Type B pancreatic cell (in vitro differentiated cells): ENCODE measurements around the gene GPNMB. TPM values are rescaled to one million over a fixed set of nuclear protein-coding genes. Genes with fewer than 3 reads are reported as not detected.
A peak's percentile ranks its signal among the peaks of the same experiment; 100 is the strongest.

Experiments
- DNase-seq: peaks from one replicate; pipeline ENCODE4 v3.0.0; 2021; ENCODE audit warnings: mixed read lengths; ENCODE audit not compliant: unreplicated experiment; ENCODE audit errors: extremely low spot score
- H3K27ac Mint-ChIP-seq: 2 replicates; pipeline ENCODE4 v1.8.0; 2021; ENCODE audit warnings: mild to moderate bottlenecking, mixed read lengths
- H3K27me3 Mint-ChIP-seq: 2 replicates; pipeline ENCODE4 v1.8.0; 2021; ENCODE audit warnings: mixed read lengths
- H3K36me3 Mint-ChIP-seq: 2 replicates; pipeline ENCODE4 v1.8.0; 2021; ENCODE audit warnings: mixed read lengths
- H3K4me1 Mint-ChIP-seq: one replicate; pipeline ENCODE4 v1.8.0; 2021; ENCODE audit warnings: mixed read lengths; ENCODE audit not compliant: unreplicated experiment
- H3K4me3 Mint-ChIP-seq: 2 replicates; pipeline ENCODE4 v1.8.0; 2021; ENCODE audit warnings: mild to moderate bottlenecking, mixed read lengths
- H3K9me3 Mint-ChIP-seq: 2 replicates; pipeline ENCODE4 v1.8.0; 2021; ENCODE audit warnings: mixed read lengths
- CTCF ChIP-seq: fragments of 200-600 bp; sonication (generic); conservative IDR thresholded peaks from 2 replicates; pipeline ENCODE4 v1.5.0; 2021; ENCODE audit warnings: antibody characterized with exemption, mild to moderate bottlenecking
- total RNA-seq: library from RNA; stranded (reverse); gene quantifications from 2 replicates; pipeline ENCODE4 v1.2.1, GENCODE V29; 2021; ENCODE audit warnings: low replicate concordance

Gene GPNMB
- total RNA-seq, 1 donor from 2014 or later: 13.3 TPM

- Mint-ChIP-seq H3K4me1 (no peaks in the 10 kb centered on the region), H3K27ac (no peak overlapping the region), H3K4me3 (no peak overlapping the region), H3K27me3 (peaks cover 47% of the 10 kb centered on the region), H3K9me3 (no peaks in the 10 kb centered on the region), H3K36me3 (no peaks in the 10 kb centered on the region)
- TF ChIP-seq CTCF: no peak
- no peak for DNase-seq
These were observed 2.9 kb downstream of the GPNMB start for GRCh38 chr7:23249486-23249885.

- no peaks in the 10 kb centered on the region for H3K4me1 Mint-ChIP-seq
- TF ChIP-seq CTCF: no peak
- no peaks in the 10 kb centered on the region for H3K9me3 Mint-ChIP-seq
- H3K27ac Mint-ChIP-seq: no peak overlapping the region
- H3K4me3 Mint-ChIP-seq: no peak overlapping the region
- H3K36me3 Mint-ChIP-seq: no peaks in the 10 kb centered on the region
- no peak for DNase-seq
- peaks cover 27% of the 10 kb centered on the region for H3K27me3 Mint-ChIP-seq
These were observed 7.6 kb downstream of the GPNMB start for GRCh38 chr7:23254051-23254681.

GRCh38 chr7:23256731-23257130 is 10.2 kb downstream of the GPNMB start:
- TF ChIP-seq CTCF: no peak
- no peak overlapping the region for H3K27ac Mint-ChIP-seq

GRCh38 chr7:23260371-23260770 is 13.8 kb downstream of the GPNMB start:
- no peaks in the 10 kb centered on the region for H3K9me3 Mint-ChIP-seq
- no peaks in the 10 kb centered on the region for H3K36me3 Mint-ChIP-seq
- TF ChIP-seq CTCF: no peak
- DNase-seq: no peak
- no peak overlapping the region for H3K27ac Mint-ChIP-seq
- no peaks in the 10 kb centered on the region for H3K27me3 Mint-ChIP-seq
- no peaks in the 10 kb centered on the region for H3K4me1 Mint-ChIP-seq
- no peak overlapping the region for H3K4me3 Mint-ChIP-seq

More at GRCh38 chr7:23256731-23257130, 10.2 kb downstream of the GPNMB start:
- Mint-ChIP-seq H3K4me1 (no peaks in the 10 kb centered on the region), H3K4me3 (no peak overlapping the region), H3K36me3 (no peaks in the 10 kb centered on the region), H3K27me3 (peaks cover 12% of the 10 kb centered on the region), H3K9me3 (no peaks in the 10 kb centered on the region)
- DNase-seq: no peak

- no peaks in the 10 kb centered on the region for H3K27me3 Mint-ChIP-seq
- H3K36me3 Mint-ChIP-seq: no peaks in the 10 kb centered on the region
- H3K4me1 Mint-ChIP-seq: no peaks in the 10 kb centered on the region
- DNase-seq: no peak
- H3K27ac Mint-ChIP-seq: no peak overlapping the region
- no peak overlapping the region for H3K4me3 Mint-ChIP-seq
- no peaks in the 10 kb centered on the region for H3K9me3 Mint-ChIP-seq
- peak; percentile 90 for TF ChIP-seq CTCF
These were observed 15.4 kb downstream of the GPNMB start for GRCh38 chr7:23261843-23262452.
